IMR-90 (cell line): ENCODE measurements around the gene FBLN1.

ENCODE experiments used
- MAFK ChIP-seq: IDR thresholded peaks from 2 replicates; pipeline ENCODE4 v1.6.1; 2012; ENCODE audit warnings: low read depth, low read length, improper control_type of control experiment
- POLR2A ChIP-seq: IDR thresholded peaks from 2 replicates; pipeline ENCODE4 v1.6.1; 2012; ENCODE audit warnings: mild to moderate bottlenecking, low read depth, low read length
- TF ChIP-seq, protein P1 (sequence below): fragments of 150-350 bp; IDR thresholded peaks from 2 replicates; pipeline ENCODE4 v1.6.1; 2016; ENCODE audit warnings: low read depth, mild to moderate bottlenecking, low read length, moderate library complexity, borderline replicate concordance
- TF ChIP-seq, protein P2 (sequence below): conservative IDR thresholded peaks from 2 replicates; pipeline ENCODE4 v1.5.1; 2012; ENCODE audit warnings: mild to moderate bottlenecking, low read depth, low read length, improper control_type of control experiment

- TF ChIP-seq, protein P1, sequence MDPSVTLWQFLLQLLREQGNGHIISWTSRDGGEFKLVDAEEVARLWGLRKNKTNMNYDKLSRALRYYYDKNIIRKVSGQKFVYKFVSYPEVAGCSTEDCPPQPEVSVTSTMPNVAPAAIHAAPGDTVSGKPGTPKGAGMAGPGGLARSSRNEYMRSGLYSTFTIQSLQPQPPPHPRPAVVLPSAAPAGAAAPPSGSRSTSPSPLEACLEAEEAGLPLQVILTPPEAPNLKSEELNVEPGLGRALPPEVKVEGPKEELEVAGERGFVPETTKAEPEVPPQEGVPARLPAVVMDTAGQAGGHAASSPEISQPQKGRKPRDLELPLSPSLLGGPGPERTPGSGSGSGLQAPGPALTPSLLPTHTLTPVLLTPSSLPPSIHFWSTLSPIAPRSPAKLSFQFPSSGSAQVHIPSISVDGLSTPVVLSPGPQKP, result no peak
- TF ChIP-seq, protein P2, sequence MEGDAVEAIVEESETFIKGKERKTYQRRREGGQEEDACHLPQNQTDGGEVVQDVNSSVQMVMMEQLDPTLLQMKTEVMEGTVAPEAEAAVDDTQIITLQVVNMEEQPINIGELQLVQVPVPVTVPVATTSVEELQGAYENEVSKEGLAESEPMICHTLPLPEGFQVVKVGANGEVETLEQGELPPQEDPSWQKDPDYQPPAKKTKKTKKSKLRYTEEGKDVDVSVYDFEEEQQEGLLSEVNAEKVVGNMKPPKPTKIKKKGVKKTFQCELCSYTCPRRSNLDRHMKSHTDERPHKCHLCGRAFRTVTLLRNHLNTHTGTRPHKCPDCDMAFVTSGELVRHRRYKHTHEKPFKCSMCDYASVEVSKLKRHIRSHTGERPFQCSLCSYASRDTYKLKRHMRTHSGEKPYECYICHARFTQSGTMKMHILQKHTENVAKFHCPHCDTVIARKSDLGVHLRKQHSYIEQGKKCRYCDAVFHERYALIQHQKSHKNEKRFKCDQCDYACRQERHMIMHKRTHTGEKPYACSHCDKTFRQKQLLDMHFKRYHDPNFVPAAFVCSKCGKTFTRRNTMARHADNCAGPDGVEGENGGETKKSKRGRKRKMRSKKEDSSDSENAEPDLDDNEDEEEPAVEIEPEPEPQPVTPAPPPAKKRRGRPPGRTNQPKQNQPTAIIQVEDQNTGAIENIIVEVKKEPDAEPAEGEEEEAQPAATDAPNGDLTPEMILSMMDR, result no peak
- no peak for TF ChIP-seq POLR2A
- no peak for TF ChIP-seq MAFK
Measured at GRCh38 chr22:45512363-45512762, 9.7 kb downstream of the FBLN1 start.
